Esophagus muscularis mucosa (tissue), 4 donors: ENCODE results near the gene BDH1. TPM values are rescaled to one million over a fixed set of nuclear protein-coding genes. Genes with fewer than 3 reads are reported as not detected.

Experiments
- DNase-seq: peaks from one replicate; pipeline ENCODE4 v3.0.0-alpha.2; 2017; ENCODE audit errors: extremely low spot score
- H3K27ac ChIP-seq, 4 donors: fragments of 200-600 bp; sonication (generic); replicated peaks in 1 of 4; 1 replicate in 3 of 4; 2 replicates in 1 of 4; pipeline ENCODE4 v1.5.1; 2016 to 2019; ENCODE audit warnings: mild to moderate bottlenecking in 1 of 4
- H3K27me3 ChIP-seq, 4 donors: fragments of 200-600 bp; sonication (generic); one replicate each; pipeline versions ENCODE4 v1.5.1 to v1.6.0; 2016 to 2019
- H3K36me3 ChIP-seq, 4 donors: fragments of 200-600 bp; sonication (generic); one replicate each; pipeline ENCODE4 v1.5.1; 2016 to 2019
- H3K4me1 ChIP-seq, 4 donors: fragments of 200-600 bp; sonication (generic); one replicate each; pipeline ENCODE4 v1.5.1; 2016 to 2019
- H3K4me3 ChIP-seq, 4 donors: fragments of 200-600 bp; sonication (generic); 1 replicate in 2 of 4; 2 replicates in 2 of 4; pipeline ENCODE4 v1.5.1; 2016 to 2019; ENCODE audit warnings: mild to moderate bottlenecking in 4 of 4, moderate library complexity in 1 of 4
- H3K9me3 ChIP-seq, 4 donors: fragments of 200-600 bp; sonication (generic); 1 replicate in 3 of 4; 2 replicates in 1 of 4; pipeline ENCODE4 v1.5.1; 2016 to 2019
- EP300 ChIP-seq: sonication (generic); formaldehyde crosslinking; IDR thresholded peaks from one replicate; pipeline ENCODE4 v1.6.1; 2017; ENCODE audit warnings: antibody characterized with exemption
- POLR2A ChIP-seq: fragments of 450-650 bp; IDR thresholded peaks from one replicate; pipeline ENCODE4 v1.6.1; 2017; ENCODE audit warnings: antibody characterized with exemption, moderate library complexity, mild to moderate bottlenecking, low read depth
- POLR2AphosphoS5 ChIP-seq, 2 donors: sonication (generic); formaldehyde crosslinking; IDR thresholded peaks; one replicate each; pipeline ENCODE4 v1.6.1; 2017; ENCODE audit warnings: antibody characterized with exemption in 2 of 2
- WGBS: methylation state at CpG from one replicate; pipeline ENCODE4 v1.1.5; 2018; 5-methylcytosine and 5-hydroxymethylcytosine counted together
- intact Hi-C: fragments of 100-400 bp; cut with DNase I; formaldehyde crosslinking; loops from one replicate; pipeline ENCODE4 v1.15.1; 2023
- total RNA-seq, 4 donors: library from RNA; depleted of rRNA; stranded (reverse); fragments of >200 nt; gene quantifications; one replicate each; pipeline versions ENCODE4 v1.1.0 to v1.2.1, GENCODE V29; 2016
- TF ChIP-seq, protein P1 (sequence below), 3 experiments: fragments of 200-600 bp in 2 of 3; fragments of 450-650 bp in 1 of 3; sonication (generic) in 2 of 3; IDR thresholded peaks; one replicate each; pipeline ENCODE4 v1.5.1; 2017 to 2019; ENCODE audit warnings: antibody characterized with exemption in 3 of 3, mild to moderate bottlenecking in 2 of 3, moderate library complexity in 1 of 3

Gene BDH1
- total RNA-seq, 4 donors from 2014 or later: 9.1 to 18.7 (median 14.6) TPM

- no peak for DNase-seq
- WGBS: 83% methylated on average over 3 of the region's 3 CpGs
Observed at GRCh38 chr3:197540961-197541377, 14.8 kb downstream of the BDH1 start.

GRCh38 chr3:197539651-197540051 lies 16.1 kb downstream of the BDH1 start:
- no peak overlapping the region for H3K4me3 ChIP-seq
- no peaks in the 10 kb centered on the region for H3K27me3 ChIP-seq
- no peaks in the 10 kb centered on the region for H3K36me3 ChIP-seq
- 98% methylated on average over 6 of the region's 6 CpGs for WGBS
- no peak for DNase-seq
- H3K4me1 ChIP-seq: peaks cover 0 to 10% (median 9%) of the 10 kb centered on the region in 4 donors
- H3K27ac ChIP-seq: no peak overlapping the region
- intact Hi-C loops: no loop called here
- no peaks in the 10 kb centered on the region for H3K9me3 ChIP-seq
- TF ChIP-seq POLR2AphosphoS5 (IDR thresholded peaks at IDR 0.05) (no peak), POLR2A (no peak)
- TF ChIP-seq, protein P1, sequence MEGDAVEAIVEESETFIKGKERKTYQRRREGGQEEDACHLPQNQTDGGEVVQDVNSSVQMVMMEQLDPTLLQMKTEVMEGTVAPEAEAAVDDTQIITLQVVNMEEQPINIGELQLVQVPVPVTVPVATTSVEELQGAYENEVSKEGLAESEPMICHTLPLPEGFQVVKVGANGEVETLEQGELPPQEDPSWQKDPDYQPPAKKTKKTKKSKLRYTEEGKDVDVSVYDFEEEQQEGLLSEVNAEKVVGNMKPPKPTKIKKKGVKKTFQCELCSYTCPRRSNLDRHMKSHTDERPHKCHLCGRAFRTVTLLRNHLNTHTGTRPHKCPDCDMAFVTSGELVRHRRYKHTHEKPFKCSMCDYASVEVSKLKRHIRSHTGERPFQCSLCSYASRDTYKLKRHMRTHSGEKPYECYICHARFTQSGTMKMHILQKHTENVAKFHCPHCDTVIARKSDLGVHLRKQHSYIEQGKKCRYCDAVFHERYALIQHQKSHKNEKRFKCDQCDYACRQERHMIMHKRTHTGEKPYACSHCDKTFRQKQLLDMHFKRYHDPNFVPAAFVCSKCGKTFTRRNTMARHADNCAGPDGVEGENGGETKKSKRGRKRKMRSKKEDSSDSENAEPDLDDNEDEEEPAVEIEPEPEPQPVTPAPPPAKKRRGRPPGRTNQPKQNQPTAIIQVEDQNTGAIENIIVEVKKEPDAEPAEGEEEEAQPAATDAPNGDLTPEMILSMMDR (IDR thresholded peaks at IDR 0.05): no peak

More at GRCh38 chr3:197540961-197541377, 14.8 kb downstream of the BDH1 start:
- Histone ChIP-seq H3K27ac (no peak overlapping the region), H3K4me1 (peaks cover 0 to 10% (median 9%) of the 10 kb centered on the region in 4 donors), H3K9me3 (no peaks in the 10 kb centered on the region), H3K27me3 (no peaks in the 10 kb centered on the region), H3K4me3 (no peak overlapping the region), H3K36me3 (peaks cover 0 to 9% (median 0%) of the 10 kb centered on the region in 4 donors)
- TF ChIP-seq, protein P1 (IDR thresholded peaks at IDR 0.05): no peak
- TF ChIP-seq POLR2AphosphoS5 (IDR thresholded peaks at IDR 0.05) (no peak), EP300 (no peak), POLR2A (no peak)
- intact Hi-C loops: no loop called here

- H3K9me3 ChIP-seq: no peaks in the 10 kb centered on the region
Observed at GRCh38 chr3:197533927-197534725, 21.6 kb downstream of the BDH1 start.

DNA sequence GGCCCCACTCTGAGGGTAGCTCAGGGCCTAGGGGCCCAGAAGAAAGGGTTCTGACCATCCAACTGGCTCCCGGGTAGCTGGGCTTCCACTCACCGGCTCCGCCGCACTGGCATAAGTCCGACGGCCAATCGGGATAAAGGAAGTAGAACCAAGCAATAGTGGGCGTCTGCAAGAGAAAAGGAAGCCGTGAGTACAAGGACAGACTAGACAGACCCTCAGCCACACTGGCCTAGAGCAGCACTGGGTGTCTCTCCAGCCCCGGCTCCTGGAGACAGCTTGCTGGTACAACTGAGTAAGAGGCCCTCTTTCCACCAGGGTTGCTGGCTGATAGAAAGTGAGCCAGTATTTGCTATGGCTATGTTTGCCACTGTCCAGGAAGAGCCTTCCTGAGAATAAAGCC lies 22.4 kb downstream of the BDH1 start:
- Histone ChIP-seq H3K9me3 (no peaks in the 10 kb centered on the region), H3K4me3 (no peak overlapping the region), H3K4me1 (no peaks in the 10 kb centered on the region), H3K27me3 (no peaks in the 10 kb centered on the region), H3K27ac (no peak overlapping the region), H3K36me3 (peaks cover 0 to 35% (median 6%) of the 10 kb centered on the region in 4 donors)
- 95% methylated on average over 10 of the region's 10 CpGs for WGBS
- intact Hi-C loops: no loop called here
- no peak for DNase-seq
- TF ChIP-seq POLR2AphosphoS5 (IDR thresholded peaks at IDR 0.05): no peak
- TF ChIP-seq EP300: no peak
- TF ChIP-seq POLR2A: no peak
- TF ChIP-seq, protein P1 (IDR thresholded peaks at IDR 0.05): no peak

More at GRCh38 chr3:197533927-197534725, 21.6 kb downstream of the BDH1 start:
- no peak for DNase-seq
- H3K27me3 ChIP-seq: no peaks in the 10 kb centered on the region
- H3K4me1 ChIP-seq: no peaks in the 10 kb centered on the region
- peaks cover 0 to 28% (median 6%) of the 10 kb centered on the region in 4 donors for H3K36me3 ChIP-seq
- H3K27ac ChIP-seq: no peak overlapping the region
- intact Hi-C loops: no loop called here
- no peak overlapping the region for H3K4me3 ChIP-seq
- WGBS: 78% methylated on average over 6 of the region's 6 CpGs
- TF ChIP-seq POLR2A (no peak), POLR2AphosphoS5 (IDR thresholded peaks at IDR 0.05) (no peak), EP300 (no peak)
- TF ChIP-seq, protein P1 (IDR thresholded peaks at IDR 0.05): no peak
